NCI-H1092 (cell line): ENCODE measurements around the gene ARHGEF2.
A peak's percentile ranks its signal among the peaks of the same experiment; 100 is the strongest.

Experiments
- DNase-seq: peaks from one replicate; lab custom pipeline; 2025; lab: John Stamatoyannopoulos, UW

The ARHGEF2 gene

DNA sequence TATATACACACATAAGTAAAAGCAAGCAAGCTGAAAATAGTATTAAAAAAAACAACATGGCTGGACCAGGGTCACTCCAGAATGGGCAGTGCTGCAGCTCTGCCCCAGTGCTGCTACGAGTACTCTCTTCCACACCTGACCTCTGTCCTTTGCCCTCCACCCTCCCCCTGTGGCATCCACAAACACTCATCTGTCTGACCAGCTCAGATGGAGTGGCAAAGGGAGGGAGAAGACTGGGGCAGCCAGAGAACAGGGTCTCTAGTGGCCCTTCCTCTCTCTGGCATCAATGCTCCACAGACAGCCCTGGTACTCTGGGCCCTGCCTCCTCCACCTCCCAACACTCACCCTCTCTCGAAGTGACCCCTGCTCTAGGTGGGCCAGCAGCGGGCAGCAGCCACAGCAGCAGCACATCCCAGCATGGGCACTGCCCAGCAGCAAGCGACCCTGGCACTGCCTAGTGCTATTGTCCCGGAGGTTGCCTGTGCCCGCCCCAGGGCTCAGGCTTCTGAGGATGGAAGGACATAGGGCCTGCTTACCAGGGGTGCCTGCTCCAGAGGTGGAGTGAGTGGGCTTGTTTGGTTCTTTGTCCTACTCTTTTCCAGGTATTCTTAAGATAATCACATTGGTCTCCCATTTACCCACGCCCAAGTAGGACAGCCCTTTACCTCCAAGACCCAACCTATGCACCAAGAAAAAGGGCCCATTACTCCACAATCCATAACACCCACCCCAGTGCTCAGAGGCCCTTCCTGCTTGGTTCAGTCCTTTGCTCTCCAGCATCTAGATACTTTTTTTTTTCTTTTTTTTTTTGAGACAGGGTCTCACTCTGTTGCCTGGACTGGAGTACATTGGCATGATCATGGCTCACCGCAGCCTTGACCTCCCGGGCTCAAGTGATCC, 6.2 kb downstream of the ARHGEF2 start:
- DNase-seq, result no peak

DNA sequence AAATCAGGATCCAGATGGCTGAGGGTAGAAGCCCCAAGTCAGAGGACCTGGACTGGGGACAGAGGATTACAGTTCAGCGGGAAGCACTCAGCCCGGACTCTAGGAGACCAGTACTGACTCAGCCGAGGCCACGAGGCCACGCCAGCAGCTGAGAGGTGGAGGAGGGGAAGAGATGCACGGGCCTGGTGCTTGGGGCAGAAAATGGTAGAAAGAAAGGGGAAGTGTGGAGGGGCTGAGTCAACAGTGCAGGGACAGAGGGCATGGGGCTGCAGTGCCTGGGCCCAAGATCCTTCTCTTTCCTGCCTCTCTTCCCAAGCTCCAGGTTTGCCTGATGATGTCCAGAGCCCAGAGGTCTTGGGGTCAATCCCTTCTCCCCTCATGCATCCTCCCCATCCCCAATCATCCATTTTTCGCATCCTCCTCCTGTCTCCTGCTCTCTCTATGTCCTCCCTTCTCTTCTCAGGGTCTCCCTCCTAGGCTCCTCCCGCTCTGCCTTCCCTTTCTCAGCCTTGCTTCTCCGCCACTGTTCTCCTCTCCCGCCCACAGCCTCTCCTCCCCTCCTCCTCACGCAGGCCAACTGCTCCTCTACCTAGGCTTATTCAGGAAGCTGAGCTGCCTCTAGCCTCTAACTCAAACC, 7.7 kb downstream of the ARHGEF2 start:
- DNase-seq, result no peak

- no peak for DNase-seq
Observed at GRCh38 chr1:155969377-155969791, 9.0 kb downstream of the ARHGEF2 start.

DNA sequence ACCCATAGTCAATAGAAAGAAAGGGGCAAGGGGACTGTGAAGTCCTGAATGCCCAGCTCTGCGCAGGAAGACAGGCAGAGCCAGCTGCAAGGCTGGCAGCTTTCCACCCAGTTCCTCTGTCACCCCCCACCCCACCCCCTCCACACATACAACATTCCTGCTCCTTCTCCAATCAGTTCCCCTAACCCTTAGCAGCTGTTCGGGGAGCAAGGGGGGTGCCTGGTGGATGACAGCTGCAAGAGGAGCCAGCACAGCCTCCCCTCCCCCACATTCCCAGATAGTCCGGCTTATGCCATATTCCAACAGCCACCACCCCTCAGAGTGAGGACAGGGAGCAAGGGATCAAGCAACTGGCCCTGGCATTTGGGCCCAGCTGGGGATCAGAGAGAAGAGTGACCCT, 9.7 kb downstream of the ARHGEF2 start:
- peak; percentile 53 for DNase-seq

DNA sequence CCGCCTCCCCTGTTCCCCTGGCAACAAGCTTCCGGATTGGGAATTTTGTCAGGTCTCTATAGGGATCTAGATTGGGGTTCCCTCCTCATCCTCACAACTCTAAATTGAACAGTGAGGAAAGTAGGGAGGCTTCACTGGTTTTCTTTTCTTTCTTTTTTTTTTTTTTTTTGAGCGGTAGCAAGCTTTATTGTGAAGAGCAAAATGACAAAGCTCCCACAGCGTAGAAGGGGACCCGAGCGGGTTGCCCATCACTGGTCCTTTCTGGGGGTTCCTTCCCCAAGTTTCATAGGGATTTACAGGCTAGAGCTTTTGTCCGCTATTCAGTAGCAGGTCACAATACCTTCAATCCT, 10.3 kb downstream of the ARHGEF2 start:
- no peak for DNase-seq

DNA sequence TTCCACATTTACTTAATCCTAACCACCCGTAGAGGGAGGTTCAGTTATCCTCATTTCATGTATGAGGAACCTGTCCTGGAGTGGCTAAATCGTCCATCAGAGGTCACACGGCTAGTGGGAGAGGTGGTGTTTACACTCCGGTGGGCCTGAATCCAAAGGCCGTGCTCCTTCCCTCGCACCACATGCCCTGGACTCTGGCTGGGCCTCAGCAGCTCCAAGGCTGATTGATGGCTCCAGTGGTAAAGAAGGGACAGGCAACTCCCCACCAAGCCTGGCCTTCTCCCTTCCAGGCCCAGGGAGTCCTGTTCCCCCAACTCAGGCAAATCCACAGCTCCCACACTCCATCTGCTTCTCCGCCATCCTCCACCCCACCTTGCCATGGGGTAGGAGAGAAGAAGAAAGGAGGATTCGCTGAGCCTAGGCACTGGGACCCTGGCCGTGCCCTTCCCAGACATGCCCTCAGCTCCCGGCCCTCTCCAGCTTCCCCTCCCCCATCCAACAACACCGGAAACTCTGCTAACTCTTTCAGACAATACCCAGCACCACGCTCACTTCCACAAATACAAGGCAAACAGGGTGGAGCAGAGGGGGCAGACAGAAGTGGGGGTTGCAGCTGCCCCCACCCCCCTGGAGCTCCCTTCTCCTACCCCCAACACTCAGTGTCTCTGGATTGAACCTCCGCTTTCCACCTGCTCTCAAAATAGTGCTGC, 10.9 kb downstream of the ARHGEF2 start:
- DNase-seq, result no peak

- DNase-seq, result no peak
Observed at GRCh38 chr1:155966750-155967149, 11.6 kb downstream of the ARHGEF2 start.

- no peak for DNase-seq
Observed at GRCh38 chr1:155966135-155966534, 12.2 kb downstream of the ARHGEF2 start.

- DNase-seq, result no peak
Observed at GRCh38 chr1:155964193-155964592, 14.2 kb downstream of the ARHGEF2 start.

GRCh38 chr1:155962599-155963211, 15.6 kb downstream of the ARHGEF2 start:
- no peak for DNase-seq

DNA sequence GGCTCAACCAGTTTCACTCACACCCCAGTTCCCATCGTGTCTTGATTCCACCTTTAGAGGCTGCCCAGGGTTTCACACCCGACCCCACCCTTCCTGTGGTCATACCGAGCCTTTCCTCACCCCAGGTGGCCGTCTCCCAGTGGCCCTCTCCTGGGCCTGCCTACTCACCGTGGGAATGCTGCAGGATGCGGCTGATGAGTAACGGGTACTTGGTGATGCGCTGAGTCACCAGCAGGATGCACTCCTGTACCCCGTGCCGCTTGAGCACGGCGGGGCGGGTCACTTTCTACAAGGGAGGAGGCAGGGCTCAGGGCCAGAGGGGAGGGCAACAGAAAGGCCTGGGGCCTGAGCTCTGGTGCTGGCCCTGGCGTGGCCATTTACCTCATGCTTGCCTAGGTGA, 16.4 kb downstream of the ARHGEF2 start:
- DNase-seq, result no peak

GRCh38 chr1:155960081-155960745, 18.1 kb downstream of the ARHGEF2 start:
- DNase-seq, result no peak

- DNase-seq, result no peak
Observed at GRCh38 chr1:155957411-155957915, 20.9 kb downstream of the ARHGEF2 start.

- no peak for DNase-seq
Observed at GRCh38 chr1:155954645-155955044, 23.7 kb downstream of the ARHGEF2 start.

DNA sequence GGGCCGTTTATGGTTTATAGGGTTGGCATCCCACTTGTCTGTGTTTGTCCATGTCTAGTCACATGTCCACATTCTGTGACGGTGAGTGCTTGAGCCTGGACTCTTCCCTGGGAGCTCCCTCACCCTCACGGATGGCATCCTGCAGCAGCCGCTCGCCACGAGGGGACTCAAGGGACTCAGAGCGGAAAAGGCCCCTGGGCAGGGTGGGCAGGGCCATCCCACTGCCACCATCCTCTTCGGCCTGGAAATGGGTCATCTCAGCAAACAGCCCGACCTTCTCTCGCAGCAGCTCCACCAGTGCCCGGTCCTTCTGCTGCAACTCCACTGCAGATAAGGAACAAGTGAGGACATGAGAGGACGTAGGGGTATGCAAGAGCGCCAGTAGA, 25.8 kb downstream of the ARHGEF2 start:
- no peak for DNase-seq

- no peak for DNase-seq
Observed at GRCh38 chr1:155951753-155952504, 26.4 kb downstream of the ARHGEF2 start.

- DNase-seq, result no peak
Observed at GRCh38 chr1:155950829-155951228, 27.5 kb downstream of the ARHGEF2 start.

DNA sequence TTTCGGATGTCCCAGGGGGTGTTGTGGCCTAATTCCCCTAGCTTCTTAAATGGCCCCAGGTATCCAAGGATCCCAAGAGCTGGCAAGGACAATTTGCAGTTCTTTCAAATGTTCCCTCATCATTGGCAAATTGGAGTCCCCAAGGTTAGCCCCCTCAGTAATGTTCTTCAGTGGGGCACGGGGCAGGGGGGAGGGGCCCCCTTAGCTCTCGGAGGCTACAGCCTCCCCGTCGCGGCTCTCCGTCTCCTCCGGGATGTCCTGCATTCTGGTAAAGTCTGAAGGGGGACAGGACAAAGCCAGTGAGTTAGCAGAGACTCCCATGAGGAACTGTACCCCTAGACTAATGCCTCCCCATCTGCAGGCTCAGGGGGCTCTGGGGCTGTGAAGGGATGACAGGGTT, 30.6 kb downstream of the ARHGEF2 start:
- no peak for DNase-seq

- DNase-seq, result no peak
Observed at GRCh38 chr1:155947292-155947691, 31.1 kb downstream of the ARHGEF2 start.

DNA sequence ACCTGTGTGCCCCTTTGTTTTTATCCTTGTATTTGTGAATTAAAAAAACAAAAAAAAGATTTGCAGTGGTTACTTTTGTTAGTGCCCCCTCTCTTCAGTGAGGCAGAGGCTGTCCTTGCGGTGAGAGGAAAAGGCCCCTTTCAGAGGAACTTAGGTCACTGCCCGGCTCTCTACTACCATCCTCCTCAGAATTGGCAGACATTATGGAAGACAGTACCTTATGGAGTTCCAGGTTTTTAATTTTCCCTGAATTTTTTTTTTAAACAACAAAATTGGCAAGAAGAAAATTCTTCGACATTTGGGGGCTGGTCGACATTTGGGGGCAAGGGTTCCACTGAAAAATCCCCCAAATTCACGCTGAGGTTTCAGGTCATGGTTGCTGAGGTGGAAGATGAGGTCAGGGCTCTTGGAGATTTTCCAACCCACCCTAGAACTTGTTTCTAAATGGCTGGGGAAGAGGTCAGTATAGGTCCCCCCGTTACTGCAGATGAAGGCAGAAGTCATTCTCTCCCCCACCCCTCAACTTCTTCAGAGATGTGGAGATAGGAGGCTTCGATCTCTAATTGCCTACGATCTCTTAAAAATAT, 31.6 kb downstream of the ARHGEF2 start:
- no peak for DNase-seq

DNA sequence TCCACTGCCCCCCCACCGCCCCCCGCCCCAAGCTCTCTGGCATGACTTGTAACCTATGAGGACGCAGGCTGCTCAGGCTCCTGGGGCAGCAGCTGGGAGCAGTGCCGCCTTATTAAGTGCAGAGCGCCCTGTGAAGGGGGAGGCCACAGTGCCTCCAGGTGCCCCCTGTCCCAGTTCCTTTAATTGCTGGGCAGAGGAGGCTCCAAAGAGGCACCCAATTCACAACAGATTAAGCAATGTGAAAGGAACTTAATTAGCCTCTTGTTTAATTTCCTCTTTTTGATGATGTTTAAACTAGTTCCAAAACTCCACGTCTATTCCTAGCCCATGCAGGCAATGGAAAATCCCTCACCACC, 33.9 kb downstream of the ARHGEF2 start:
- DNase-seq, result peak; percentile 59
